Hematopoietic multipotent progenitor cell treated with erythropoietin and hydrocortisone succinate and interleukin-3 and kit ligand, for 17 days (in vitro differentiated cells): Measurements from ENCODE around the gene PARD3B.
"Not testable (repeated sequence)": the region's sequence is repeated elsewhere in the genome, so short reads cannot be mapped to it uniquely, and the experiment has no call there.

Experiments used
- DNase-seq: peaks from one replicate; pipeline ENCODE4 v3.0.0-alpha.2; 2015; ENCODE audit warnings: low spot score

PARD3B gene

DNA sequence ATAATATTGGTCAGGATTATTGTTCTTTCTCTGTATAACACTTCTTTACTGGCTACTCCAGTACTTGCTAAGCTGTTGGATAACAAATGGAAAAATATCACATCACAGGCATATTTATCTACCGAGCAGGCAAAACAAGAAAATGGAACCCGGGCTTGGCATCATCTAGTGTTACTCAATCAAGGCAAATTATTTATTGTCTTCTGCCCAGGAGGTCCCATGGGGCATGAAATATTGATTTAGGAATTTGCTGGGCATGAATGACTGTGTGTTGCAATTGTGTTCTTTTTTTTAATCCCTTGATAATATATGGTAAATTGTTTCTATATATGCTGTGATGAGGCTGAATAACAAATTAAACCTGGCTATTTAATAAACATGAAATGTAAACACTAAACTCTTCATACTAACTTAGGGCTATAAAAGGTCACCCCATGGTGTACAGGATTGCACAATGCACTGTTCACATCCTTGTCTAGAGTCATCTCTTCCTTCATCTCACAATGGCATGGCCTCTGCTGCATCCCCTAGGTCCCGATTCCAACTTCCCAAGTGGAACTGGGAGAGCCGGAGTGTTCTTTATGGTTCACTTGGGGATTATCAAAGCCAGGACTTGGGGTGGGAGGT, 2.2 kb upstream of the PARD3B start:
- DNase-seq, result no peak

DNA sequence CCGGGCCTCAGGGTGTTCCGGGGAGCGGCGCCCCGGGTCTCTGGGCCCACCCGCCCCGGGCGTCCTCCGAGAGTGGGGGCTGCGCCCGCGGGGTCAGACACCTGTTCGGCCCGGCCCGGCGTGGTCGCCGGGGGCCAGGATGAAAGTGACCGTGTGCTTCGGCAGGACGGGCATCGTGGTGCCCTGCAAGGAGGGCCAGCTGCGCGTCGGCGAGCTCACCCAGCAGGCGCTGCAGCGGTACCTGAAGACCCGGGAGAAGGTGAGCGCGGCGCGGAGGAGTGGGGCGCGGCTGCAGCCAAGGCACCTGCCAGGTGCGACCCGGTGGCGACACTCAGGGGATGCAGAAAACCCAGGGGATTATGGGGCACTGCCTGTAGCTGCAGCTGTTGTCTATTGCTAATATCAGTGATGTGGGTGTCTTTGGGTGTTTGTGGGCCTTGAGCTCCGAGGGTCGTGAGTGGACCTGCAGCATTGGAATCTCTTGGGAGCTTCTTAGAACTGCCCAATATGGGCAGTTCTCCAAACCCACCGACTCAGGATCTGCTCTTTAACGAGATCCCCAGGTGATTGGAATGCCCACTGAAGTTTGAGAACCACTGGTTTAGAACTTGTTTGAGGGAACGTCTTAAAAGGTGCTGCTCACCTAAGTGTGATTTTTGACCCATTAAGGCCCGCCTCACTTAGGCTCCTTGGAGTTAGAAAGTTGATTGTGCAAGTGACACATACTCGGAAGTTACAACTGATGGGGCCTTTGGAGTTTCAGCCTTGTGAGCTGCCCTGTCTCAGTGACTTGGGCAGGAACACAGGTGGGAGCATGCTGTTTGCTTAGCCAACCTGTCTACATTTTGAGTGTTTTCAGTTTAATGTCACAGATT, 823 bp downstream of the PARD3B start:
- DNase-seq, result no peak

DNA sequence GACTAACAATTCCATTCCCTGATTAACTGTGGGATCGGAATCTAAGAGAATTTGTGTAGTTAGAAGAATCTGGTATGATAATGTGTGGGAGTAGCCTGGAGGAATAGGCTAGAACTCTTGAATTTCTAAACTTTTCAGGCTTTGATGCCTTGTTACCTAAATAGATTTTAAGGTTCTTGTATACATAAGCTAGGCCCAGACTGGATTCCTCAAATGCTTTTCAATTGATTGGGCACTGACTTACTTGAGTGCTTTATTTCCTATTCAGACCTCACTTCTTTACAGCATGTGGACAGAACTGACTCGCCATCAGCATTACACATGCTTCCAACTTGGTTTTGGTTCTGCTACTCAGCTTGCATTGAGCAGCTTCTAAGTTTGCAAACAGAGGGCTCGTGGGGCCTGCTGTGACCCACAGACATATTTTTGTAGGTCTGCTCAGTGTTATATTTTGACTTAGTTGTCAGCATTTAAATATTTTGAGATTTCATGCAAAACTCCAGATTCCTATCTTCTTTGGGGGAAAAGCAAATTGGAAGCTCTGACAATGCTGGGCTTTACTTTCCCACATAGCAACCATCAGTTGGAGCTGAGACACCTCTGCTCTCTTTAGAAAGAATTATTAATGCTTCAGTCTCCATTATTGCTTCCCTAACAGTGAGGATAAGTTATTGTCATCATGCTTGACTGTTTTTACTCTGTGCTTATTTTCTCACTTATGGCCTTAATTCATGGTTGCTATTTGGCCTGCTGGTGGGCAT, 5.7 kb downstream of the PARD3B start:
- DNase-seq, result no peak

DNA sequence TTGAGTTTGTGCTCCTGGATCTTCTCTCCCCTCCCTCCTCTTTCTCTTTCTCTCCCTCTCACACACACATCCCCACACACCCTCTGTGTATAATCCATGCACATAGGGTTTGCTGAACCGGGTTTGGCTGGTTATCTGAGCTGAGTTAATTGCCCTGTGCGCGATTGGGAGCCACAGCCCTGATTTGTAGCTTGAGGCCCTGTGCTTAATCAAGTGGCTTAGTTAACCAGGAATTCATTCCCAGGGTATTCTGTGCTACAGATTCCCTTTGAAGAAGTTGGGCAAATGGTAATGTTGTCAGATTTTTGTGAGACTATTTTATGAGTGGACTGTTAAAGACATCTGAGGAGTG, 6.2 kb downstream of the PARD3B start:
- no peak for DNase-seq

DNA sequence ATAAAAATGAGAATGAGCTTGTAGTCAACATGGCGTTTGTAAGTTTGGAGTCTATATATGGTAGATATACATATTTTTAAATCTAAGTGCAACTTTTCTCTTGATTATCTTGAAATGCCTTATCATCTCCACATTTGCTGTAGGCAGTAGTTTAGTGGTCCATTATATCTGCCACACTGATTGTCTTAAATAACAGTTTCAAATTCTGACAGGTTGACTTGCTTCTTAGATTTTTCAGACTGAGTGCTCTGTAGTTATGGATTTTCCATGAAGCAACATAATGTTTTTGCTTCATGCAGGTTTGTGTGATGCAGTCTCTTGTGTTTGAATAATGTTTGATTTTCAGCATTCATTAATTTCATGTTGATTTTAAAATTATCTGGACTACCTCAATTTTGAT, 12.3 kb downstream of the PARD3B start:
- DNase-seq, result no peak

DNA sequence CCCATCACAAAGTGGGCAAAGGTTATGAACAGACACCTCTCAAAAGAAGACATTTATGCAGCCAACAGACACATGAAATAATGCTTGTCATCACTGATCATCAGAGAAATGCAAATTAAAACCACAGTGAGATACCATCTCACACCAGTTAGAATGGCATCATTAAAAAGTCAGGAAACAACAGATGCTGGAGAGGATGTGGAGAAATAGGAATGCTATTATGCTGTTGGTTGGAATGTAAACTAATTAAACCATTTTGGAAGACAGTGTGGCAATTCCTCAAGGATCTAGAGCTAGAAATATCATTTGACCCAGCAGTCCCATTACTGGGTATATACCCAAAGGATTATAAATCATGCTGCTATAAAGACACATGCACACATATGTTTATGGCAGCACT, 14.1 kb downstream of the PARD3B start:
- not testable (repeated sequence) for DNase-seq

DNA sequence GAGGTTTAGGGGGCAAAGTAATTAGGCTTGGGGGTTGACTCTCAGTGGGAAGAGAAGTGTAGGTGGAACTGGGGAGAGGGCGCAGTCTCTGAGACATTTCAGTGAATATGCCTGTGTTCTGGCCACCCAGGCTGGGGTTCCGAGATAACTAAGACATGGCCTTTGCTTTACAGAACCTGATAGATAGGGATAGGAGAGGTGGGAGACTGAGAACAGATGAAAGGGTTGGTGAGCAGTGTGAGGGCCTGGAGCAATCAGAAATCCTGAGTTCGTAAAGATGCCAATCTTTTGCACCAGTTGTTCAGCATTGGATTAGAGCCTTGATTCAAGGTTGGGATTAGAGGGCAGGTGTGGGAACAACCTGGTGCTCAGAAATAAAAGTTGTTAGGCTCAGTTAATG, 15.6 kb downstream of the PARD3B start:
- DNase-seq, result no peak

DNA sequence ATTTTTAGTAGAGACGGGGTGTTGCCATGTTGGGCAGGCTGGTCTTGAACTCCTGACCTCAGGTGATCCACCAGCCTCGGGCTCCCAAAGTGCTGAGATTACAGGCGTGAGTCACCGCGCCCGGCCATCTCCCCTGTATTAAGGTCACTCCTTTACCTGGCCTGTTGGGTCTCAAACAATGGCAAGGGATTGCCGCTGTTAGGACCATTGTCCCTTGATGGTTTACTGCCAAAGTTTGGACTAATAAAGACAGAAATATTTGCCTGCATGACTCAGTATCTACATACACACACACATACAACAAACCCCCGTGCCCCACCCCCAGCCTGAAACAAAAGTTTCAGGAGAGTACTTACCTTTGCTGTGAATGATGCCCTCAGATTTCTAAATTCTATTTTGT, 16.5 kb downstream of the PARD3B start:
- DNase-seq, result no peak

DNA sequence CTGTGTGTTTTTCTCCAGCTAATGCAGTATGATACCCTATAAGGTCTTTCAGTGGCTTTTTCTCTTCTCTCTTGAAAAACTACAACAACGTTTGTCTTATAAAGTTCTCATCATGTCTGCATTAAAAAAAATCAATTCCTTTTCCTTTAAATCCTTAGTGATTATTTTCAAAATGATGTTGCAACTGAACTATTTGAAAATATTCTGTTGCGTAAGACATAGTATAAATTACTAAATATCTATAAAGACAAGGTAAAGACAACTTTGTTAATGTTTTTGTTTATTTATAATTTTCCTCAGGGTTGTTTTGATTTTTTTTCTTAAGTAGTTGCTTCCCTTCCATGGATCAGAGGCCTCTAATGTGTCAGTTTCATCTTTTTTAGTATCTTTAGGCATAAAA, 21.2 kb downstream of the PARD3B start:
- DNase-seq, result no peak

DNA sequence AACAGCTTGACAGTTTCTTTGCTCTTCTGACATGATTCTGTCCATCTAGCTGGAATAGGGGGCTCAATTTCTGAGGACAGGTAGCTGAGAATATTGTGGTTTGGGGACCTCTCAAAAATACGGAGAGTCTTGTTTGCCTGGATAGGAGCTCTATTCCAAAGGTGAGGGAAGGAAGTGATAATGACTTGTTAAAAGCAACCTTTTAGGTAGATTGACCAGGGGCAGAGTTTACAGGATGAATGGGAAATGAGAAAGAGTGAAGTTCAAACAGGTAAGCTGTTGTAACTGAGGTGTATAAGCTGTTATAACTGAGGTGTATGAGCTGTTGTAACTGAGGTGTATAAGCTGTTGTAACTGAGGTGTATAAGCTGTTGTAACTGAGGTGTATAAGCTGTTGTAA, 25.1 kb downstream of the PARD3B start:
- no peak for DNase-seq

DNA sequence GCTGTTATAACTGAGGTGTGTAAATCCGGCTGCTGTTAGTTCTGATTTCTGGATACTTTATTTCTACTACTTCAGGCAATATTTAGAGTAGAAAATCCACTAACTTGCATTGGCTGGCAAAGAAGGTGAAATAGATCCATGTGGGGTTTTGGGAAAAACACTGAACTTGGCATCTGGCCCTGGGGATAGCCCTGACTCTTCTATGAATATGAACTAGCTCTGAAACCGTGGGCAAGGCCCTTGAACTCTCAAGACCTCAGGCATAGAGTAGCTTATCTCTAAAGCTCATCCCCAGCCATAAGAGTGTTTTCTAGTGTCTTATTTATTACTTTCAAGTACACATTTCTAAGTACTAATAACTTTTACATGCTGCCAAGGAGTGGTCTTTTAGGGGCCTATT, 25.8 kb downstream of the PARD3B start:
- DNase-seq, result no peak

DNA sequence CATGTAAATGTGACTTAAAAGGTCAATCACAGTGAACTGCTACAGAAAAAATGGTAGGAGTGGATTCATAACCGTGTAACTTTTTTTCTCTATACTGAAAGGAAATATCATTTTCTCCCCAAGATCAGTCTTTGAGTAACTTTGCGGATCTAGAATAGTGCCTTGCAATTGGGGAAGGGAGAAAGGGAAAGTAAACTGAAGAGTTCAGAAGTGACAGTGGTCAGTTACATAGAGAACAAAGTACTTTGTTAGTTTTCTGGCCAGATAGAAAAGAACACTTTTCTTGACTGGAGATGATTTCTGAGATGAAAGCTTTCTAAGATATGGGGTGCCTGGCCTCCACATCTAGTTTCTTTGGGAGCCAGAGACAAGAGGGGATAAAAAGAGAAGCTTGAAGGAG, 26.6 kb downstream of the PARD3B start:
- no peak for DNase-seq

DNA sequence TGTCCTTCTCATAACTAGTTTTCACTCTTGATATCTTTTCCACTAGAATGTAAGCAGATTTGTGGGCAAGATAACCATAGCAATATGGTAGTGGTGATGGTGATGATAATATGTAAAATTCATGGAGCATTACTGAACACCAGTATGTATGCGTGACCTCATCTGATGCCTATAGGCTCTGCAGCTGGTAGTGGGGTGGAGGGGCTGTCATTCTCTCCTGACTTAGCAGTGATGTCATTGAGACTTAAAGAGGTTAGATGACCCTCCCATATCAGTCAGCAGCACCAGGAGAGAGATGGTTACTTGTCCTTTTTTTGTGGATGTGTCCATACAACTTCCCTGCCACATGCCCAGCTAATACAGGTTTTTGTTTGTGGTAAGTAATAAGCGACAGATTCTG, 27.9 kb downstream of the PARD3B start:
- DNase-seq, result no peak

DNA sequence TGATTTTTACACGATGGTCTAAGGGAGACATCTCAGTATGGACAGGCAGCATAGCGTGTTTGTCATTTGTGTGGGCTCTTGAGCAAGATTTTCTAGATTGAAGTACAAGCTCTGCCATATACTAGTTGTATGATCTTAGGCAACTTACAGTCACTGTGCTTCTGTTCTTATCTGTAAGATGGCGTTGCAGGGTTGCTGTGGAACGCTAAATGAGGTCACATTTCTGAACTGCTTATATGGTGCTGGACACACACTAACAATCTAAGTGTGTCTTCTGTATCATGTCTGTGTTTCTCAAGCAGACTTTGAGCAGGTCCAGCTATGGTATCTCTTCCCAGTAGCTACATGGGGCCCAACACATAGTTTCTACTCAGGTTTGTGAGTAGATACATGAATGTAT, 29.2 kb downstream of the PARD3B start:
- DNase-seq, result no peak

DNA sequence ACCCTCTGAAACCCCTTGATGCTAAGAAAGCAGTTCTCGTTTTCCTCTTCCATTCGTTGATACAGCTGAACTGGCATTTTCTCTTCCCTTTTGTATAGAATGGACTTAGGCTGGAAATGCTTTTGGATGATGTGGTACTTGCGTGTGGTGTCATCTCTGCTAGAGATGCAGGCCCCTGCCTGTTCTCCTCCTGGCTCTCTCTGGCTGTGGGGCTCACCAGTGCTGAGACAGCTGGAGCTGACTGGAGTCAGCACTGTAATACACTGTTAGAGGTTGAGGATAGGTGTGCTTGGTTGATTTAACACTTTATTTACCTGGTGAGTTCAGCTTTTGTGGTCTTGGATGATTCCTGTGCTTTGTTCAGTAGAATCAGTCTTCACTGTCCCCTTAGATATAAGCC, 30.2 kb downstream of the PARD3B start:
- no peak for DNase-seq

DNA sequence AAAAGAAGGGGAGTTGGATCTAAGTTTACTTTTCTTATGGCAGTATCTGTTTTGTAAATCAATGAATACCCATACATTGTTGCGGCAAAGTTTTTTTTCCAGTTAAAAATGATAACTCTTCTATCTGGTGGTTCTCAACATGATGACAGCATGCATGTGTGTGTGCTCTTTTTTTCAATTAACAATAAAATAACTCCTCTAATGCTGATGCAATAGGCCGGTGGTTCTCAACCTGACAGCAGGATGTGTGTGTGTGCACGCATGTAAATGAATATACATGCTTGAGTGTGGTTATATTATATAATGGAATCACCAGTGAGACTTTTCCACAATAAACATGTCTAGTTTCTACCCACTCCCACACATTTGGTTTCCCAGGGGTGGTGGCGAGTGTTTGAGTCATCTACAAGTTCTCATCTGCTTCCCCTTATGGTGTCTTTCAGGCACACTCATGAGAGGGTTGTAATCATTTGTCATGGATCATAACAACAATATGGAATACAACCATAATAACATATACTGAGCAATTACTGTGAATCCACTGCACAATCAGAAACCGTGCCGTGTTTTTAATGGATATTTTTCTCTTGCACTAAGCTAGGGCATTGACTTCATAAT, 31.2 kb downstream of the PARD3B start:
- DNase-seq, result no peak

DNA sequence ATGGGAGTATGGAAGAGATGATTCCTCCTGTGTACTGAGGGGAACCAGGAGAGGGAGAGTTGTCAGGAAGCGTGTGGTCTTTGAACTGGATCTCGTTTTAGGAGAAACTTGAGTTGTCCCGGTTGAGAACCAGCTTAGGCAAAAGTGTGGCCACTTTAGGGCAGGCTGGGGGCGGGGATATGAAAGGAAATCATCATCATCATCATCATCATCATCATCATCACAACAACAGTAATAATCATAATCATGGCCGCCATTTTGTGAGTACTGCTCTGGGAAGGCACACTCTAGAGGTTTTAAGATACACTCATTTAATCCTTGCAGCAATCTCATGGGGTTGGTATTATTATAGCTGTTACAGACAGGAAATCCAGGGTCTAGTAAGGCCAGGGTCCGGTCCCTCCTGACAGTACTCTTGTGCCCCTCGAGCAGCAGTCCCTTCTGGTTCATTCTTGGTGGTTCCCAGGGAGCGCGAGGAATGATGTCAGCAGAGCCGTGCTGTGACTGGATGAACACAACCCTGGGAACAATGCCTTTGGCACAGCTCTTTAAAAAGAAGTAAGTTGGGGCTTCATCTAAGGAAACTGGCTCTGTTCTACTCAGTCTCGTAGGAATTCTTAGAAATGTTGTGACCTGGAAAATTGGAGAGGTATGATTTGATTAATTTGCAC, 33.8 kb downstream of the PARD3B start:
- no peak for DNase-seq

DNA sequence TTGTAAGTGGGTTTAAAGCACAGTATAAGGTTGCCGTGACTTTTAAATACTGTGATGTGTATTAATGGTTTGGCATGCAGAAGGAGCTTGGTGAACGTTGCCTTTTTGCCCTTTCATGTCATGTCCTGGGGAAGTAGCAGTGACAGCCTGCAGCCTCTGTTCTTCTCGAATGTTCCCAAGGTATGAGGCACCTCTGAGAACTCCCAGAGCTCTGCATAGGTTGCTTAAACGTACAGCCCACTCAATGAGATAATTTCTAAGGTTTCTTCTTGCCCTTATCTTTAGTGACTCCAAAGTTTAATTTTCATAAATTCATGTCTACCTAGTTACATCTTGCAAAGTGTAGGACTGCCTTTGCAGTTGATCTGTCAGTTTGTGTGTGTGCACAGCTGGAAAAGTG, 36.7 kb downstream of the PARD3B start:
- DNase-seq, result no peak

DNA sequence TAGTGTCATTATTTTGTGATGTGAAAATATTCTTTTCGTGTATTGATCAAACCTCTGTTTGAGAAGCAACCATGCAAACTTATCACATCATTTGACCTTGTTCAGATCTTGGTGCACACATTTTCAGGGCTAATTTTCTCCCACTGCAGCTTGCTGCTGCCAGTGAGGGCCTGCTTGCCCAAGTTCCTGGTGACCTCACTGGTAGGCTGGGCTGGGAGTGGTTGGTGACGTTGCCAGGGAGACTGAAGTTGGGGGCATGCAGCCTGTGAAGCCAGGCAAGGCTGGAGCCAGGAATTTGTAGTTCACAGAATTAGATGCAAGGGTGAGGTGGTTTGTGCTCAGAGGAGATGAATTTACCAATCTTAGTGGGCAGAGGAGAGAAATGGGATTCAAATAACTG, 38.5 kb downstream of the PARD3B start:
- DNase-seq, result no peak

DNA sequence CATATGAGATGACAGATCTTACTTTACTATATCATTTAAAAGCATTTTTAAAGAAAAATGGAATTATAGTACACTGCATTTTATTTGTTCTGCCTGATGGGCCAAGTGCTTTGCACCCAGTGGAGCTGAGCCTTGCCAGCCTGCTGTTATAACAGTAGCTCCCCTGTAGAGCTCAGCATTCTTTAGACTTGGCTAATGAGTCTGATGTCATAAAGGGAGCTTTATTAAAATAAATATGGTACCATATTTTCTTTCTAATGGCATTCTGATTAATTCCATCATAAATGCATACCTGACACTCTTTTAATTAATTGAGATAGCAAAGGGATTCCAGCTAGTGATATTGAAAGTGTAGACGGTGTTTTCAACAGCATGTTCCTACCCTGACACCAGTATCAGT, 40.7 kb downstream of the PARD3B start:
- no peak for DNase-seq

DNA sequence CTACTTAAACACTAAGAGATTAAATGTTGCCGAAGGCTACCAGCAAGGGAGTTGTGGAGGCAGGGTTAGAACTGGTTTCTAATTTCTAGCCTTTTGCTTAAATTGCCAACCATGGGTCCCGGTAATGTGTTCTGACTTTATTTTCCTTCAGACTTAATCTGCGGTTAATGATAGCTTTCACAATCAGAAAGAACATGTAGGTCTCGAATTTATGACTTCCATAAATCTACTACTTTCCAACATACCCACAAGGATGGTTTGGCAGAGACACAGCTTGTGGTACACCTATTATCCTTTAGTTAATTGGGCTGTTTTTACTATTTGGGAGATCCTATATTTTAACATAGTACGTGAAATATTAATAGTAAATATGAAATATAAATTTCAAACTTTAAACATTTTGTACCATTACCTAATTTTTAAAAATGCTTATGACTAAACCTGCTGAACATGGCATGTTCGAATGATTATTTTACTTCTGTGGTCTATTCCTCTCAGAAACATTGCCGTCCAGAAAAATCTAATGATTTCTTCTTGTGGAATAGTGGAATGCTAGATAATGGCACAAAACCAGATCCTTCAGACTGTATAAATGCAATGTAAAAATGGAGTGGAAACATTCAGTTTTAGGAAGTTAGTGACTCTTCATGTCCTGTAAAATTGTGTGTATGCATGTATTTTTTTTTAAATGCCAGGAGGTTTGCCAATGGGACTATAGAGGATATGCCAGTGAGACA, 41.3 kb downstream of the PARD3B start:
- DNase-seq, result no peak

DNA sequence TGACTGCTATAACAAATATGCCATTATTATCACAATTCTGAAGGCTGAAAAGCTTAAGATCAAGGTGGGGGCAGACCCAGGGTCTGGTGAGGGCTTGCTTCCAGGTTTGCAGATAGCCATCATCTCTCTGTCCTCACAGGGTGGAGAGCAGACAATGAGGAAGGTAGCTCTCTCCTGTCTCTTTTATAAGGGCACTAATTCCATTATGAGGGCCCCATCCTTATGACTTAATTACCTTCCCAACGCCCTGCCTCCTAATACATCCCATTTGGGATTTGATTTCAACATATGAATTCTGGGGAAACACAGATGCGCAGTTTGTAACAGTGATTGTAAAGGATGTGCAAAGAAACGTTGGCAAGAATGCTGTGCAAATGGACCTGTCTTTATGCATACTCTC, 44.8 kb downstream of the PARD3B start:
- DNase-seq, result no peak
